Upper lobe of right lung (tissue), 1 donor: ENCODE data around the gene MCRIP1. TPM values are rescaled to one million over a fixed set of nuclear protein-coding genes. Genes with fewer than 3 reads are reported as not detected.

Source experiments
- ATAC-seq: fragments of 200-7000 bp; cut with Tn5 transposase; one replicate; pipeline ENCODE4 v1.9.1; 2020; ENCODE audit warnings: mild to moderate bottlenecking, moderate library complexity
- DNase-seq: peaks from one replicate; pipeline ENCODE4 v3.0.0-alpha.2; 2020
- H3K27ac ChIP-seq: fragments of 200-600 bp; one replicate; pipeline ENCODE4 v1.8.0; 2022
- H3K27me3 ChIP-seq: fragments of 200-600 bp; one replicate; pipeline ENCODE4 v1.8.0; 2022; ENCODE audit warnings: mild to moderate bottlenecking
- H3K36me3 ChIP-seq: fragments of 200-600 bp; one replicate; pipeline ENCODE4 v1.8.0; 2022
- H3K4me1 ChIP-seq: fragments of 200-600 bp; one replicate; pipeline ENCODE4 v1.8.0; 2022
- H3K4me3 ChIP-seq: fragments of 200-600 bp; one replicate; pipeline ENCODE4 v1.8.0; 2022; ENCODE audit warnings: mild to moderate bottlenecking
- H3K9me3 ChIP-seq: fragments of 200-600 bp; one replicate; pipeline ENCODE4 v1.8.0; 2022
- CTCF ChIP-seq: fragments of 200-600 bp; IDR thresholded peaks from one replicate; pipeline ENCODE4 v1.8.0; 2022; ENCODE audit warnings: antibody characterized with exemption
- intact Hi-C: fragments of 100-400 bp; cut with DNase I; formaldehyde crosslinking; loops from one replicate; pipeline ENCODE4 v1.11.0; 2022
- total RNA-seq: library from RNA; stranded (reverse); fragmentation: NEBNext Ultra II Directional; extraction: Animal tissue kit (Norgen Biotek cat#: 25700); gene quantifications from one replicate; pipeline ENCODE4 v1.2.1, GENCODE V29; 2021
- donor health status: DM: no; HTN: yes; CAD: no; lungs with severe emphysema.

Gene MCRIP1
- total RNA-seq, 1 donor from 2014 or later = 72.8 TPM

DNA sequence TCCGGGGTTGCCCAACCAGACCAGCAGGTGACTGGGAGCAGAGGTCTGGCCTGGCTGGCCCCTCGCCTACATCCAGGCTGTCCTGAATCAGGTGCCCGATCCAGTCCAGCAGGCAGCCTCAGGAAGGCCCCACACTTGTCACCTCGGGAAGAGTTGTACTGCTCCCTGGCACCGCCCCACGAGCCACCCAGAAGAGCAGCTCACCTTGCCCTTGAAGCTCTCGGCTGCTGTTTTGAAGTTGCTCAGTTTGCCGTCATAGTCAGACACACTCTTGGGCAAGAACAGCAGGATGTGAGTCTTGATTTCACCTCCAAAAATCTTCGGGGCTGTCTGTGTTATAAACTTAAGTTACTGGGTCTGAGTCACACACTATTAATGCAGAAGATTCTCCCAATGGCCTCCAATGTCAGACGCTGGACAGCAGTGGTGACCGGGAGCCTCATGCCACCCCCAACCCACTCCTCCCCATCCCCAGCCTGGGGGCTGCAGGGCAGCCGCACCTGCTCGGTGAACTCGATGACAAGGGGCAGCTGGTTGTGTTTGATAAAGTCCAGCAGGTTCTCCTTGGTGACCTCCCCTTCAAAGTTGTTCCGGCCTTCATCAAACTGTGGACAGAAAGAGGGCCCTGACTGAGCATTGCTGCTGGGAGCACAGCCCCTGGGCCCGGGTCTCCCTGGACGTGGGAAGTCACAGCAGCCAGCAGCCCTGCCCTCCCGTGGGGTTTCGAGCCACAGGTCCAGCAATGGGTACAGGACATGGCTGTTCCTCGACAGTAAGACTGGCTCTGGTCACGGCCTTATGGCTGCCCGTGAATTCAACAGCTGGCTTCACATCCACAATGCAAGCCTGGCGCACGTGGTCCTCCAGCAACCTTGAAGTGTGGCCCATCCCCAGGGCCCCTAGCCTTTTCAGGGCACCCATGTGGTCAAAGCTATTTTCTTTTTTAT, 13.9 kb upstream of the MCRIP1 start:
- Histone ChIP-seq H3K27me3 (no peaks in the 10 kb centered on the region), H3K27ac (no peak overlapping the region), H3K4me3 (no peak overlapping the region), H3K9me3 (no peaks in the 10 kb centered on the region), H3K4me1 (no peaks in the 10 kb centered on the region), H3K36me3 (peaks cover 96% of the 10 kb centered on the region)
- no peak for ATAC-seq
- no peak for TF ChIP-seq CTCF
- intact Hi-C loops = no loop called here
- no peak for DNase-seq

GRCh38 chr17:81845881-81846742, 13.0 kb upstream of the MCRIP1 start:
- Histone ChIP-seq H3K36me3 (peaks cover 87% of the 10 kb centered on the region), H3K27ac (no peak overlapping the region)

GRCh38 chr17:81845361-81845760, 12.3 kb upstream of the MCRIP1 start:
- ATAC-seq = no peak
- H3K9me3 ChIP-seq = no peaks in the 10 kb centered on the region
- H3K4me3 ChIP-seq = no peak overlapping the region
- intact Hi-C loops = no loop called here
- DNase-seq = no peak
- no peak overlapping the region for H3K27ac ChIP-seq
- TF ChIP-seq CTCF = no peak
- peaks cover 81% of the 10 kb centered on the region for H3K36me3 ChIP-seq
- H3K4me1 ChIP-seq = no peaks in the 10 kb centered on the region
- H3K27me3 ChIP-seq = no peaks in the 10 kb centered on the region

More at GRCh38 chr17:81845881-81846742, 13.0 kb upstream of the MCRIP1 start:
- intact Hi-C loops = no loop called here
- no peak for DNase-seq
- Histone ChIP-seq H3K27me3 (no peaks in the 10 kb centered on the region), H3K9me3 (no peaks in the 10 kb centered on the region), H3K4me3 (no peak overlapping the region), H3K4me1 (no peaks in the 10 kb centered on the region)
- no peak for TF ChIP-seq CTCF
- ATAC-seq = no peak

- Histone ChIP-seq H3K36me3 (peaks cover 76% of the 10 kb centered on the region), H3K9me3 (no peaks in the 10 kb centered on the region), H3K27me3 (no peaks in the 10 kb centered on the region), H3K27ac (no peak overlapping the region), H3K4me1 (no peaks in the 10 kb centered on the region), H3K4me3 (no peak overlapping the region)
- TF ChIP-seq CTCF = no peak
- ATAC-seq = no peak
- intact Hi-C loops = no loop called here
- no peak for DNase-seq
Observed at GRCh38 chr17:81844887-81845286, 11.8 kb upstream of the MCRIP1 start.

- ATAC-seq = no peak
- H3K4me3 ChIP-seq = no peak overlapping the region
- no peaks in the 10 kb centered on the region for H3K9me3 ChIP-seq
- no peaks in the 10 kb centered on the region for H3K4me1 ChIP-seq
- H3K27ac ChIP-seq = no peak overlapping the region
- no peak for TF ChIP-seq CTCF
- intact Hi-C loops = no loop called here
- DNase-seq = no peak
- no peaks in the 10 kb centered on the region for H3K27me3 ChIP-seq
- H3K36me3 ChIP-seq = peaks cover 71% of the 10 kb centered on the region
Observed at GRCh38 chr17:81844327-81844851, 11.3 kb upstream of the MCRIP1 start.
